PC-3 (cell line): ENCODE results near the gene MCM9. TPM values are rescaled to one million over a fixed set of nuclear protein-coding genes. Genes with fewer than 3 reads are reported as not detected.

Source experiments
- ATAC-seq: fragments of 200-7000 bp; cut with Tn5 transposase; 2 replicates; pipeline ENCODE4 v1.9.1; 2020; ENCODE audit warnings: mild to moderate bottlenecking, moderate library complexity
- BruUV-seq: library from RNA; stranded (reverse); fragments of 400-500 nt; replicated peaks from 2 replicates; lab custom pipeline; 2021; lab: Mats Ljungman, UMichigan
- CTCF ChIA-PET: fragments of 300-600 bp; sonication (Branson Sonifier 250); formaldehyde crosslinking; loops from one replicate; lab custom pipeline; 2022; ENCODE audit warnings: antibody characterized with exemption; lab: Charles Lee
- POLR2A ChIA-PET: fragments of 300-600 bp; sonication (Branson Sonifier 250); formaldehyde crosslinking; loops from one replicate; lab custom pipeline; 2022; ENCODE audit warnings: antibody characterized with exemption; ENCODE audit not compliant: unreplicated experiment; lab: Charles Lee
- DNase-seq: peaks from one replicate; pipeline ENCODE4 v3.0.0-alpha.2; 2015
- H2AFZ ChIP-seq: fragments of 300-600 bp; sonication (generic); 2 replicates; pipeline ENCODE4 v1.6.0; 2016; ENCODE audit warnings: antibody characterized with exemption, low read length
- H3F3A ChIP-seq: fragments of 300-600 bp; sonication (generic); one replicate; pipeline ENCODE4 v1.6.0; 2017; ENCODE audit warnings: antibody characterized with exemption, low read length, control low read depth, mild to moderate bottlenecking; ENCODE audit not compliant: unreplicated experiment
- H3K27ac ChIP-seq: fragments of 300-600 bp; sonication (generic); 2 replicates; pipeline ENCODE4 v1.5.1; 2016; ENCODE audit warnings: mild to moderate bottlenecking, low read length
- H3K27me3 ChIP-seq: fragments of 300-600 bp; sonication (generic); 2 replicates; pipeline ENCODE4 v1.6.1; 2016; ENCODE audit warnings: low read length, mixed read lengths
- H3K36me3 ChIP-seq: fragments of 300-600 bp; sonication (generic); 2 replicates; pipeline ENCODE4 v1.6.1; 2016; ENCODE audit warnings: low read depth, mixed run types, low read length, mixed read lengths
- H3K4me1 ChIP-seq: fragments of 300-600 bp; sonication (generic); 2 replicates; pipeline ENCODE4 v1.5.1; 2016; ENCODE audit warnings: low read length; ENCODE audit not compliant: insufficient read depth
- H3K4me2 ChIP-seq: fragments of 300-600 bp; sonication (generic); 2 replicates; pipeline ENCODE4 v1.6.0; 2016; ENCODE audit warnings: low read length
- H3K4me3 ChIP-seq: fragments of 300-600 bp; sonication (generic); 2 replicates; pipeline ENCODE4 v1.5.1; 2016; ENCODE audit warnings: mild to moderate bottlenecking, low read length, mixed read lengths
- H3K79me2 ChIP-seq: fragments of 300-600 bp; sonication (generic); 2 replicates; pipeline ENCODE4 v1.6.1; 2017; ENCODE audit warnings: low read length, mixed read lengths
- H3K9ac ChIP-seq: fragments of 300-600 bp; sonication (generic); 2 replicates; pipeline ENCODE4 v1.6.0; 2016; ENCODE audit warnings: mild to moderate bottlenecking, low read length
- H3K9me2 ChIP-seq: fragments of 300-600 bp; sonication (generic); replicated peaks from 2 replicates; pipeline ENCODE4 v1.6.1; 2016; ENCODE audit warnings: mixed run types, low read length, mixed read lengths
- H3K9me3 ChIP-seq: fragments of 300-600 bp; sonication (generic); 2 replicates; pipeline ENCODE4 v1.6.1; 2016; ENCODE audit warnings: low read length, mixed read lengths
- H4K20me1 ChIP-seq: fragments of 300-600 bp; sonication (generic); 2 replicates; pipeline ENCODE4 v1.6.1; 2016; ENCODE audit warnings: low read length, mixed read lengths
- CTCF ChIP-seq: fragments of 300-600 bp; sonication (generic); conservative IDR thresholded peaks from 2 replicates; pipeline ENCODE4 v1.5.1; 2017; ENCODE audit warnings: antibody characterized with exemption, low read depth, mild to moderate bottlenecking, low read length
- EZH2 ChIP-seq: fragments of 300-600 bp; sonication (generic); IDR thresholded peaks from one replicate; pipeline ENCODE4 v1.6.1; 2017; ENCODE audit warnings: antibody characterized with exemption, mild to moderate bottlenecking, low read length; ENCODE audit not compliant: unreplicated experiment
- EZH2phosphoT487 ChIP-seq: fragments of 300-600 bp; sonication (generic); IDR thresholded peaks from 2 replicates; pipeline ENCODE4 v1.6.1; 2018; ENCODE audit warnings: mild to moderate bottlenecking, antibody characterized with exemption, low read length, borderline replicate concordance
- intact Hi-C: fragments of 100-400 bp; cut with micrococcal nuclease; formaldehyde crosslinking; loops from 2 replicates; pipeline ENCODE4 v1.9.0; 2023
- total RNA-seq: library from RNA; depleted of rRNA; stranded (reverse); fragments of >200 nt; gene quantifications from 2 replicates; pipeline ENCODE4 v1.2.3, GENCODE V29; 2014

Gene MCM9
- total RNA-seq, 1 experiment from 2014 or later = 5.8 TPM

GRCh38 chr6:118974790-118975189, 39.8 kb upstream of the MCM9 start:
- Histone ChIP-seq H2AFZ (no peak overlapping the region), H3K9me2 (no peaks in the 10 kb centered on the region), H4K20me1 (no peaks in the 10 kb centered on the region), H3K4me3 (no peak overlapping the region), H3K9me3 (no peaks in the 10 kb centered on the region), H3K79me2 (no peaks in the 10 kb centered on the region), H3F3A (no peaks in the 10 kb centered on the region), H3K36me3 (no peaks in the 10 kb centered on the region), H3K27me3 (no peaks in the 10 kb centered on the region), H3K4me1 (no peaks in the 10 kb centered on the region), H3K4me2 (no peak overlapping the region), H3K27ac (no peak overlapping the region), H3K9ac (no peak overlapping the region)
- DNase-seq (no peak), ATAC-seq (no peak)
- intact Hi-C loops = no loop called here
- no TSS peak for BruUV-seq
- TF ChIP-seq EZH2phosphoT487 (no peak), EZH2 (no peak), CTCF (no peak)
- CTCF ChIA-PET = no interaction called here
- POLR2A ChIA-PET = no interaction called here

GRCh38 chr6:118971682-118972081, 36.7 kb upstream of the MCM9 start:
- no peaks in the 10 kb centered on the region for H3K9me2 ChIP-seq
- TF ChIP-seq CTCF (no peak), EZH2 (no peak), EZH2phosphoT487 (no peak)
- no peaks in the 10 kb centered on the region for H3K79me2 ChIP-seq
- H3K9me3 ChIP-seq = no peaks in the 10 kb centered on the region
- POLR2A ChIA-PET = no interaction called here
- no TSS peak for BruUV-seq
- no peak overlapping the region for H3K4me3 ChIP-seq
- H3K9ac ChIP-seq = no peak overlapping the region
- H3K4me2 ChIP-seq = no peak overlapping the region
- H3K36me3 ChIP-seq = no peaks in the 10 kb centered on the region
- H2AFZ ChIP-seq = no peak overlapping the region
- ATAC-seq (no peak), DNase-seq (no peak)
- intact Hi-C loops = no loop called here
- CTCF ChIA-PET = no interaction called here
- H3K4me1 ChIP-seq = no peaks in the 10 kb centered on the region
- no peaks in the 10 kb centered on the region for H3F3A ChIP-seq
- no peak overlapping the region for H3K27ac ChIP-seq
- H4K20me1 ChIP-seq = no peaks in the 10 kb centered on the region
- no peaks in the 10 kb centered on the region for H3K27me3 ChIP-seq

- no peak overlapping the region for H2AFZ ChIP-seq
- H3K27ac ChIP-seq = no peak overlapping the region
- ChIA-PET POLR2A (no interaction called here), CTCF (no interaction called here)
- H3K79me2 ChIP-seq = no peaks in the 10 kb centered on the region
- no peaks in the 10 kb centered on the region for H4K20me1 ChIP-seq
- no peaks in the 10 kb centered on the region for H3K4me1 ChIP-seq
- no peak overlapping the region for H3K4me3 ChIP-seq
- DNase-seq (no peak), ATAC-seq (no peak)
- no peak overlapping the region for H3K9ac ChIP-seq
- TF ChIP-seq EZH2 (no peak), EZH2phosphoT487 (no peak), CTCF (no peak)
- H3K9me3 ChIP-seq = no peaks in the 10 kb centered on the region
- BruUV-seq = no TSS peak
- H3K9me2 ChIP-seq = no peaks in the 10 kb centered on the region
- H3K36me3 ChIP-seq = no peaks in the 10 kb centered on the region
- H3F3A ChIP-seq = no peaks in the 10 kb centered on the region
- intact Hi-C loops = no loop called here
- H3K27me3 ChIP-seq = no peaks in the 10 kb centered on the region
- no peak overlapping the region for H3K4me2 ChIP-seq
Measured at GRCh38 chr6:118970866-118971265, 35.9 kb upstream of the MCM9 start.
